MCF 10A (cell line): ENCODE data around the gene CELA1. TPM values are rescaled to one million over a fixed set of nuclear protein-coding genes. Genes with fewer than 3 reads are reported as not detected.
"Not testable (repeated sequence)": the region's sequence is repeated elsewhere in the genome, so short reads cannot be mapped to it uniquely, and the experiment has no call there.

Source experiments
- BruUV-seq: library from RNA; stranded (reverse); fragments of 400-500 nt; replicated peaks from 2 replicates; lab custom pipeline; 2021; lab: Mats Ljungman, UMichigan
- CTCF ChIA-PET: fragments of 300-600 bp; sonication (Branson Sonifier 250); formaldehyde crosslinking; extraction: SDS; loops from one replicate; lab custom pipeline; 2021; ENCODE audit warnings: antibody characterized with exemption, inconsistent platforms; lab: Yijun Ruan, JAX
- POLR2A ChIA-PET: fragments of 300-600, 350-650 bp; sonication (Branson Sonifier 250); formaldehyde crosslinking; extraction: SDS; loops from one replicate; lab custom pipeline; 2020; ENCODE audit warnings: antibody characterized with exemption, inconsistent platforms; lab: Yijun Ruan, JAX
- DNase-seq: peaks from one replicate; pipeline ENCODE4 v3.0.0-alpha.2; 2018; ENCODE audit not compliant: unreplicated experiment
- H3K27ac Mint-ChIP-seq: one replicate; pipeline ENCODE4 v1.8.0; 2022; ENCODE audit warnings: mild to moderate bottlenecking, low read depth, mixed read lengths; ENCODE audit not compliant: unreplicated experiment
- H3K27me3 Mint-ChIP-seq: one replicate; pipeline ENCODE4 v1.8.0; 2022; ENCODE audit warnings: mixed read lengths; ENCODE audit not compliant: insufficient read depth, unreplicated experiment
- H3K36me3 Mint-ChIP-seq: one replicate; pipeline ENCODE4 v1.8.0; 2022; ENCODE audit warnings: mild to moderate bottlenecking, moderate library complexity, mixed read lengths; ENCODE audit not compliant: insufficient read depth, unreplicated experiment
- H3K4me1 Mint-ChIP-seq: one replicate; pipeline ENCODE4 v1.8.0; 2022; ENCODE audit warnings: mixed read lengths; ENCODE audit not compliant: insufficient read depth, unreplicated experiment
- H3K4me3 Mint-ChIP-seq: one replicate; pipeline ENCODE4 v1.8.0; 2022; ENCODE audit warnings: mild to moderate bottlenecking, moderate library complexity, mixed read lengths; ENCODE audit not compliant: unreplicated experiment
- H3K9me3 Mint-ChIP-seq: one replicate; pipeline ENCODE4 v1.8.0; 2022; ENCODE audit warnings: mixed read lengths; ENCODE audit not compliant: unreplicated experiment
- CTCF ChIP-seq: fragments of 200-600 bp; IDR thresholded peaks from one replicate; pipeline ENCODE4 v1.8.0; 2022; ENCODE audit warnings: antibody characterized with exemption, mild to moderate bottlenecking; ENCODE audit not compliant: unreplicated experiment
- intact Hi-C: fragments of 100-400 bp; cut with micrococcal nuclease; formaldehyde crosslinking; loops from 2 replicates; pipeline ENCODE4 v1.14.1; 2022
- total RNA-seq: library from RNA; stranded (reverse); gene quantifications from 2 replicates; pipeline ENCODE4 v1.2.3, GENCODE V29; 2022

Gene CELA1
- total RNA-seq, 1 experiment from 2014 or later = not detected

- intact Hi-C loops = no loop called here
- Mint-ChIP-seq H3K36me3 (no peaks in the 10 kb centered on the region), H3K4me3 (no peak overlapping the region), H3K9me3 (no peaks in the 10 kb centered on the region), H3K4me1 (peaks cover 18% of the 10 kb centered on the region), H3K27me3 (no peaks in the 10 kb centered on the region), H3K27ac (no peak overlapping the region)
- CTCF ChIA-PET = interaction anchor here (0.6 to 1.8 kb wide), 4 partner anchors 10 to 533 kb away, joined by 3 to 10 read pairs (median 3); no protein-coding TSS in a partner anchor
- POLR2A ChIA-PET = interaction anchor here (1.0 kb wide), 1 partner anchor 9 kb away, joined by 4 read pairs; no protein-coding TSS in a partner anchor
- BruUV-seq = no TSS peak
- TF ChIP-seq CTCF = no peak
- DNase-seq = no peak
Measured at GRCh38 chr12:51320695-51321320, 25.7 kb downstream of the CELA1 start.

GRCh38 chr12:51320311-51320694 lies 26.2 kb downstream of the CELA1 start:
- TF ChIP-seq CTCF = no peak
- POLR2A ChIA-PET = interaction anchor here (1.0 kb wide), 1 partner anchor 9 kb away, joined by 4 read pairs; no protein-coding TSS in a partner anchor
- Mint-ChIP-seq H3K4me3 (no peak overlapping the region), H3K4me1 (peaks cover 18% of the 10 kb centered on the region), H3K36me3 (no peaks in the 10 kb centered on the region), H3K27me3 (no peaks in the 10 kb centered on the region), H3K9me3 (no peaks in the 10 kb centered on the region), H3K27ac (no peak overlapping the region)
- no peak for DNase-seq
- CTCF ChIA-PET = interaction anchor here (0.7 to 1.8 kb wide), 2 partner anchors 21 to 534 kb away, joined by 3 to 10 read pairs; no protein-coding TSS in a partner anchor
- intact Hi-C loops = no loop called here
- no TSS peak for BruUV-seq

- intact Hi-C loops = no loop called here
- peak; percentile 37 for DNase-seq
- POLR2A ChIA-PET = interaction anchor here (0.5 to 1.2 kb wide), 4 partner anchors 11 to 529 kb away, joined by 3 to 5 read pairs (median 3); no protein-coding TSS in a partner anchor
- peak overlapping the region; percentile 2 for H3K27ac Mint-ChIP-seq
- no peaks in the 10 kb centered on the region for H3K27me3 Mint-ChIP-seq
- H3K4me3 Mint-ChIP-seq = no peak overlapping the region
- H3K36me3 Mint-ChIP-seq = no peaks in the 10 kb centered on the region
- H3K4me1 Mint-ChIP-seq = peaks cover 13% of the 10 kb centered on the region
- no peaks in the 10 kb centered on the region for H3K9me3 Mint-ChIP-seq
- CTCF ChIA-PET = no interaction called here
- TF ChIP-seq CTCF = no peak
- BruUV-seq = no TSS peak
Measured at GRCh38 chr12:51318846-51319599, 27.5 kb downstream of the CELA1 start.

GRCh38 chr12:51318057-51318806 lies 28.2 kb downstream of the CELA1 start:
- H3K4me3 Mint-ChIP-seq, DNase-seq, H3K27me3 Mint-ChIP-seq, H3K9me3 Mint-ChIP-seq, H3K36me3 Mint-ChIP-seq, BruUV-seq, intact Hi-C loops: not testable (repeated sequence)
- Mint-ChIP-seq H3K27ac (peak overlapping the region; percentile 2), H3K4me1 (peaks cover 13% of the 10 kb centered on the region)
- ChIA-PET POLR2A (interaction anchor here (0.7 to 1.2 kb wide), 2 partner anchors 10 to 23 kb away, joined by 3 read pairs; no protein-coding TSS in a partner anchor), CTCF (interaction anchor here (0.6 kb wide), 1 partner anchor 465 kb away, joined by 3 read pairs; no protein-coding TSS in a partner anchor)
